K562 (cell line): Measurements from ENCODE around the gene PHF11.
"Not testable (repeated sequence)": the region's sequence is repeated elsewhere in the genome, so short reads cannot be mapped to it uniquely, and the experiment has no call there.

Experiments used
- CREB3 ChIP-seq: fragments of 450-650 bp; conservative IDR thresholded peaks from 2 replicates; pipeline ENCODE4 v1.6.1; 2016; ENCODE audit warnings: missing genetic modification characterization, low read depth, mild to moderate bottlenecking, missing compliant biosample characterization, moderate library complexity
- E2F1 ChIP-seq: sonication (generic); formaldehyde crosslinking; IDR thresholded peaks from 2 replicates; pipeline ENCODE4 v1.8.1; 2023; ENCODE audit warnings: mild to moderate bottlenecking, missing genetic modification reagents, moderate library complexity
- EGR1 ChIP-seq: fragments of 450-650 bp; conservative IDR thresholded peaks from 2 replicates; pipeline ENCODE4 v1.6.1; 2017; ENCODE audit warnings: mild to moderate bottlenecking
- EP300 ChIP-seq: IDR thresholded peaks from 2 replicates; pipeline ENCODE4 v1.6.1; 2012; ENCODE audit warnings: low read length, improper control_type of control experiment
- EZH2 ChIP-seq: IDR thresholded peaks from 2 replicates; pipeline ENCODE4 v1.6.1; 2012; ENCODE audit warnings: low read depth, mild to moderate bottlenecking, inconsistent platforms, low read length, borderline replicate concordance
- FIP1L1 ChIP-seq: fragments of 200-400 bp; formaldehyde crosslinking; IDR thresholded peaks from 2 replicates; pipeline ENCODE4 v1.6.1; 2018; ENCODE audit warnings: mild to moderate bottlenecking, low read depth, low read length; ENCODE audit not compliant: poor library complexity, severe bottlenecking
- FOSL1 ChIP-seq: fragments of 200-800 bp; sonication (Bioruptor generic); conservative IDR thresholded peaks from 2 replicates; pipeline ENCODE4 v1.6.1; 2016; ENCODE audit warnings: missing genetic modification characterization, missing compliant biosample characterization
- MYNN ChIP-seq, 2 experiments: sonication (generic); formaldehyde crosslinking in 1 of 2; IDR thresholded peaks; 2 replicates each; pipeline versions ENCODE4 v1.5.0 to v1.6.1; 2016 to 2020; ENCODE audit warnings: antibody characterized with exemption in 1 of 2, missing genetic modification reagents in 1 of 2
- POLR2A ChIP-seq: fragments of 450-650 bp; conservative IDR thresholded peaks from 2 replicates; pipeline ENCODE4 v1.6.1; 2016
- RBM39 ChIP-seq: fragments of 200-400 bp; formaldehyde crosslinking; optimal IDR thresholded peaks from 2 replicates; pipeline ENCODE3; 2018; ENCODE audit warnings: low read depth, low read length
- TAF1 ChIP-seq: IDR thresholded peaks from 2 replicates; pipeline ENCODE4 v1.6.1; 2011; ENCODE audit warnings: mild to moderate bottlenecking, low read length, moderate library complexity; ENCODE audit not compliant: insufficient read depth, control insufficient read depth, severe bottlenecking; ENCODE audit errors: extremely low read depth
- TSHZ1 ChIP-seq: fragments of 250-450 bp; sonication (Bioruptor Pico); IDR thresholded peaks from 2 replicates; pipeline ENCODE4 v1.4.0; 2020; ENCODE audit warnings: mild to moderate bottlenecking, moderate library complexity
- ZBTB43 ChIP-seq: sonication (generic); formaldehyde crosslinking; IDR thresholded peaks from 2 replicates; pipeline ENCODE4 v1.8.0; 2023; ENCODE audit warnings: mild to moderate bottlenecking, missing genetic modification reagents
- ZNF584 ChIP-seq: fragments of 200-800 bp; sonication (Bioruptor generic); IDR thresholded peaks from 2 replicates; pipeline ENCODE4 v1.6.1; 2016; ENCODE audit warnings: low read depth, mild to moderate bottlenecking, missing genetic modification characterization, missing compliant biosample characterization

- not testable (repeated sequence) for TF ChIP-seq MYNN (IDR thresholded peaks at IDR 0.05); MYNN (CRISPR knock-in tag; IDR thresholded peaks at IDR 0.05); FOSL1 (tag); POLR2A; ZBTB43 (CRISPR knock-in tag); ZNF584 (CRISPR knock-in tag); EGR1; CREB3 (tag); RBM39; TAF1; E2F1 (CRISPR knock-in tag); EZH2; FIP1L1; TSHZ1 (CRISPR knock-in tag); EP300
Measured at GRCh38 chr13:49496837-49497236, 1.1 kb downstream of the PHF11 start.
